Trophoblast cell (in vitro differentiated cells and primary cell): ENCODE data around the gene ABCF2.

Source experiments
- DNase-seq, 2 donors: peaks; one replicate each; pipeline ENCODE4 v3.0.0-alpha.2; 2016
- H2AFZ ChIP-seq: 2 replicates; pipeline ENCODE4 v1.6.1; 2013; ENCODE audit warnings: low read length, moderate library complexity, mild to moderate bottlenecking; ENCODE audit not compliant: insufficient read depth, poor library complexity
- H2AK5ac ChIP-seq: 2 replicates; pipeline ENCODE4 v1.6.1; 2013; ENCODE audit warnings: mild to moderate bottlenecking, low read length
- H2BK120ac ChIP-seq: 2 replicates; pipeline ENCODE4 v1.6.1; 2013; ENCODE audit warnings: low read length, mild to moderate bottlenecking, moderate library complexity; ENCODE audit not compliant: insufficient read depth, poor library complexity
- H2BK12ac ChIP-seq: 2 replicates; pipeline ENCODE4 v1.6.1; 2013; ENCODE audit warnings: mild to moderate bottlenecking, low read length, moderate library complexity
- H2BK5ac ChIP-seq: 2 replicates; pipeline ENCODE4 v1.6.1; 2013; ENCODE audit warnings: low read length, low read depth, moderate library complexity, mild to moderate bottlenecking; ENCODE audit not compliant: poor library complexity
- H3K14ac ChIP-seq: 2 replicates; pipeline ENCODE4 v1.6.1; 2013; ENCODE audit warnings: mild to moderate bottlenecking, low read length
- H3K18ac ChIP-seq: 2 replicates; pipeline ENCODE4 v1.6.1; 2013; ENCODE audit warnings: mild to moderate bottlenecking, low read length
- H3K23ac ChIP-seq: 2 replicates; pipeline ENCODE4 v1.6.1; 2013; ENCODE audit warnings: low read length
- H3K27ac ChIP-seq: 2 replicates; pipeline ENCODE4 v1.5.1; 2013; ENCODE audit warnings: low read depth, mild to moderate bottlenecking, inconsistent platforms, low read length, moderate library complexity
- H3K27me3 ChIP-seq: 2 replicates; pipeline ENCODE4 v1.6.1; 2013; ENCODE audit warnings: inconsistent platforms, mild to moderate bottlenecking, low read length, moderate library complexity; ENCODE audit not compliant: insufficient read depth
- H3K36me3 ChIP-seq, 2 experiments: 1 replicate in 1 of 2; 2 replicates in 1 of 2; pipeline ENCODE4 v1.6.1; 2013; ENCODE audit warnings: low read length in 2 of 2, mild to moderate bottlenecking in 2 of 2, moderate library complexity in 1 of 2; ENCODE audit not compliant: insufficient read depth in 2 of 2, control insufficient read depth in 1 of 2
- H3K4ac ChIP-seq: 2 replicates; pipeline ENCODE4 v1.6.1; 2013; ENCODE audit warnings: low read depth, mild to moderate bottlenecking, low read length, moderate library complexity
- H3K4me1 ChIP-seq, 2 experiments: 1 replicate in 1 of 2; 2 replicates in 1 of 2; pipeline ENCODE4 v1.6.1; 2013; ENCODE audit warnings: low read length in 2 of 2, mild to moderate bottlenecking in 2 of 2, moderate library complexity in 1 of 2; ENCODE audit not compliant: insufficient read depth in 2 of 2, control insufficient read depth in 1 of 2
- H3K4me2 ChIP-seq: 2 replicates; pipeline ENCODE4 v1.6.1; 2013; ENCODE audit warnings: inconsistent platforms, mild to moderate bottlenecking, low read length, moderate library complexity
- H3K4me3 ChIP-seq: 2 replicates; pipeline ENCODE4 v1.5.1; 2013; ENCODE audit warnings: mild to moderate bottlenecking, low read depth, low read length, inconsistent platforms
- H3K79me1 ChIP-seq: one replicate; pipeline ENCODE4 v1.6.1; 2013; ENCODE audit warnings: low read length
- H3K79me2 ChIP-seq: 2 replicates; pipeline ENCODE4 v1.6.1; 2013; ENCODE audit warnings: low read length, mild to moderate bottlenecking; ENCODE audit not compliant: control insufficient read depth, insufficient read depth, poor library complexity
- H3K9ac ChIP-seq: 2 replicates; pipeline ENCODE4 v1.6.1; 2013; ENCODE audit warnings: mild to moderate bottlenecking, low read length
- H3K9me3 ChIP-seq: 2 replicates; pipeline ENCODE4 v1.6.1; 2013; ENCODE audit warnings: low read depth, mild to moderate bottlenecking, control low read depth, inconsistent platforms, low read length; ENCODE audit not compliant: insufficient read depth
- H4K12ac ChIP-seq: 2 replicates; pipeline ENCODE4 v1.6.1; 2013; ENCODE audit warnings: low read depth, mild to moderate bottlenecking, low read length, moderate library complexity
- H4K8ac ChIP-seq: 2 replicates; pipeline ENCODE4 v1.6.1; 2013; ENCODE audit warnings: low read depth, mild to moderate bottlenecking, low read length, moderate library complexity
- H4K91ac ChIP-seq: one replicate; pipeline ENCODE4 v1.6.1; 2013; ENCODE audit warnings: low read depth, mild to moderate bottlenecking, low read length, moderate library complexity
- WGBS: extraction: QIAGEN DNeasy Blood & Tissue Kit; methylation state at CpG from one replicate; pipeline ENCODE4 v1.1.7; 2013; ENCODE audit warnings: missing lambda C conversion rate; ENCODE audit not compliant: insufficient read length, insufficient coverage; ENCODE audit errors: extremely low coverage; 5-methylcytosine and 5-hydroxymethylcytosine counted together

The ABCF2 gene

GRCh38 chr7:151241755-151242096, 14.7 kb upstream of the ABCF2 start:
- Histone ChIP-seq H4K8ac (no peak overlapping the region), H3K4me1 (peaks cover 3 to 11% of the 10 kb centered on the region in 2 experiments), H2BK12ac (no peak overlapping the region), H3K23ac (no peak overlapping the region), H3K4me3 (no peak overlapping the region), H2AFZ (no peak overlapping the region), H3K14ac (no peak overlapping the region), H3K4me2 (no peak overlapping the region), H3K79me2 (no peaks in the 10 kb centered on the region), H3K36me3 (peaks cover 37 to 39% of the 10 kb centered on the region in 2 experiments), H3K4ac (no peak overlapping the region), H4K91ac (no peak overlapping the region), H3K9ac (no peak overlapping the region), H2BK120ac (no peak overlapping the region), H3K27ac (no peak overlapping the region), H2AK5ac (no peak overlapping the region), H2BK5ac (no peak overlapping the region), H3K27me3 (peaks cover 6% of the 10 kb centered on the region), H3K9me3 (no peaks in the 10 kb centered on the region), H3K18ac (no peak overlapping the region), H3K79me1 (no peaks in the 10 kb centered on the region), H4K12ac (no peak overlapping the region)
- no CpG with 5 or more reads among the region's 9 CpGs for WGBS
- no peak for DNase-seq

GRCh38 chr7:151240942-151241754, 14.1 kb upstream of the ABCF2 start:
- WGBS = no CpG with 5 or more reads among the region's 7 CpGs
- H3K79me2 ChIP-seq = no peaks in the 10 kb centered on the region
- no peak overlapping the region for H3K14ac ChIP-seq
- H2BK120ac ChIP-seq = no peak overlapping the region
- H3K4me3 ChIP-seq = no peak overlapping the region
- no peak overlapping the region for H3K4ac ChIP-seq
- H2AK5ac ChIP-seq = no peak overlapping the region
- no peak overlapping the region for H3K9ac ChIP-seq
- H2AFZ ChIP-seq = no peak overlapping the region
- no peak overlapping the region for H3K23ac ChIP-seq
- no peak overlapping the region for H3K4me2 ChIP-seq
- no peak overlapping the region for H2BK5ac ChIP-seq
- no peak overlapping the region for H4K8ac ChIP-seq
- H3K4me1 ChIP-seq = peaks cover 3 to 8% of the 10 kb centered on the region in 2 experiments
- no peak overlapping the region for H4K91ac ChIP-seq
- peaks cover 41 to 45% of the 10 kb centered on the region in 2 experiments for H3K36me3 ChIP-seq
- no peak overlapping the region for H3K18ac ChIP-seq
- H3K9me3 ChIP-seq = no peaks in the 10 kb centered on the region
- no peak overlapping the region for H2BK12ac ChIP-seq
- DNase-seq = no peak
- H4K12ac ChIP-seq = no peak overlapping the region
- no peak overlapping the region for H3K27ac ChIP-seq
- no peaks in the 10 kb centered on the region for H3K79me1 ChIP-seq
- peaks cover 6% of the 10 kb centered on the region for H3K27me3 ChIP-seq

DNA sequence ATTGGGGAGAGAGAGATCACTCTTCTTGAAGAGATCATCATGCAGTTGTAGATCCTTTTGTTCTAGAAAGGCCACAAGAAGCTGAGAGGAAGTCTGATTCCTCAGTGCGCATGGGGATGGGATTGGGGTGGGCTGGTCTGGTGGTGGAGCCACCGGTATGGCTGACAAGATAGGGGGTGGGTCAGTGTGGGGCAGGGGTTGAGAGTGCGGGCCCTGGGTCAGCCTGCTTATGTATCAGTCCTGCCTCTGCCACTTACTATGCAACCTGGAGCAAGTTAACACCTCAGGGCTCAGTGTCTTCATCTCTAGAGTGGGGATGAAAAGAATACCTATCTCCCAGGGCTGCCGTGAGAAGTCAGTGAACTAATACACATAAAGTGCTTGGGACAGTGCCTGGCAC, 13.5 kb upstream of the ABCF2 start:
- H3K9me3 ChIP-seq = peaks cover under 1% of the 10 kb centered on the region
- no peak overlapping the region for H3K27ac ChIP-seq
- H3K23ac ChIP-seq = no peak overlapping the region
- H2AFZ ChIP-seq = no peak overlapping the region
- H3K27me3 ChIP-seq = peaks cover 6% of the 10 kb centered on the region
- H3K14ac ChIP-seq = no peak overlapping the region
- no peak overlapping the region for H3K9ac ChIP-seq
- no peak overlapping the region for H2BK12ac ChIP-seq
- no peaks in the 10 kb centered on the region for H3K79me1 ChIP-seq
- WGBS = no CpG with 5 or more reads among the region's 4 CpGs
- H3K79me2 ChIP-seq = no peaks in the 10 kb centered on the region
- H4K8ac ChIP-seq = no peak overlapping the region
- no peak for DNase-seq
- no peak overlapping the region for H4K91ac ChIP-seq
- peaks cover 44 to 50% of the 10 kb centered on the region in 2 experiments for H3K36me3 ChIP-seq
- H3K4me1 ChIP-seq = peaks cover 3 to 5% of the 10 kb centered on the region in 2 experiments
- H3K18ac ChIP-seq = no peak overlapping the region
- H3K4me3 ChIP-seq = no peak overlapping the region
- no peak overlapping the region for H3K4me2 ChIP-seq
- no peak overlapping the region for H4K12ac ChIP-seq
- H2BK120ac ChIP-seq = no peak overlapping the region
- no peak overlapping the region for H3K4ac ChIP-seq
- H2BK5ac ChIP-seq = no peak overlapping the region
- H2AK5ac ChIP-seq = no peak overlapping the region

DNA sequence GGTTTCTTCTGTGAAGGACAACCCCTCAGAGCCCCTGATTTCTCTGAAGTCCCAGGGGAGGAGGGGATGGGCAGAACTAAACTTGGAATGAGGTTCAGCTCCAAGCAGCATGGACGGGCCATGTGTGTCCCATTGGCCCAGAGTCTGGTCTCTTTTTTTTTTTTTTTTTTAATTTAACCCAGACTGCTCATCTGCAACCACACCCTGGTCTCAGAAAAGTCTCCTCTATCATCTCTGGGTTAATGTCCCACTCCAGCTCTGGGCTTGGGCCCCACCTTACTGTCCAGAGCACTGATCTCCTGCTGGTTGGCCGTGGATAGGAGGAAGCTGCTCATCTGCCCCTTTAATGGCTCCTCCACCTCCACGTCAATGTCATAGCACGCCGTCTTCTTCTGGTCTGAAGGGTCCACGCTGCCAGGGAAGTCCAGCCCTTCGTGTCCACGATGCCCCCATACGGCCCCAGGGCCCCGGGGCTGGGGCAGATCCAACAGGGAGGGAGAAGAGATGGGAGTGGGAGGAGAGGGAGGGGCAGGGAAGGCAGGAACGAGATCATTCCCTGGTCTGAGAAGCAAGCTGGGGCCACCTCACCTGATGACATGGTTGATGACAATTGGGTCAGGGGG, 12.9 kb upstream of the ABCF2 start:
- no peak overlapping the region for H4K12ac ChIP-seq
- no CpG with 5 or more reads among the region's 11 CpGs for WGBS
- no peak overlapping the region for H2AK5ac ChIP-seq
- no peak overlapping the region for H4K8ac ChIP-seq
- H2BK120ac ChIP-seq = no peak overlapping the region
- no peak overlapping the region for H3K18ac ChIP-seq
- H3K9me3 ChIP-seq = peaks cover 4% of the 10 kb centered on the region
- H3K27me3 ChIP-seq = peaks cover 4% of the 10 kb centered on the region
- H4K91ac ChIP-seq = no peak overlapping the region
- no peaks in the 10 kb centered on the region for H3K79me1 ChIP-seq
- H2BK5ac ChIP-seq = no peak overlapping the region
- no peak overlapping the region for H3K9ac ChIP-seq
- no peak overlapping the region for H3K23ac ChIP-seq
- peaks cover under 1 to 1% of the 10 kb centered on the region in 2 experiments for H3K4me1 ChIP-seq
- H2BK12ac ChIP-seq = no peak overlapping the region
- no peak overlapping the region for H2AFZ ChIP-seq
- no peak for DNase-seq
- H3K27ac ChIP-seq = no peak overlapping the region
- no peak overlapping the region for H3K14ac ChIP-seq
- H3K36me3 ChIP-seq = peaks cover 50 to 56% of the 10 kb centered on the region in 2 experiments
- H3K4me3 ChIP-seq = no peak overlapping the region
- no peak overlapping the region for H3K4ac ChIP-seq
- H3K4me2 ChIP-seq = no peak overlapping the region
- no peaks in the 10 kb centered on the region for H3K79me2 ChIP-seq
